ENCODE results near the gene FLYWCH1.

Gene FLYWCH1

GRCh38 chr16:2954656-2955381 lies 43.1 kb downstream of the FLYWCH1 start:
- peak; percentile 54 for DNase-seq

DNA sequence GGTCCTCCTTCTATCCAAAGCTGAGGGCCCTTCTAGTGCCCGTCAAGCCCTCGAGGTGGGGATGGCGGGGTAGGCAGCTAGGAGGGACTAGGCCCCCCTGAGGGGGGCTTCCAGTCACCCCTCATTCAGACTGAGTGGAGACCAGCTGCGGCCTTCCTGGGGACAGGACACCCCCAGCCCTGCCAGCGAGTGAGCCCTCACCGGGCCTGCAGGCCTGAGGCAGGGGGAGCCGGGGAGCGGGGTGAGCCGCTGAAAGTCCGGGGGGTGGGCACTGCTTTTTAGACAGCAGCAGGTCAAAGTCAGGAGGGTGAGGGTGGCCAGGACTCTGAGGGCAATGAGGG lies 43.7 kb downstream of the FLYWCH1 start:
- DNase-seq: peak; percentile 50

DNA sequence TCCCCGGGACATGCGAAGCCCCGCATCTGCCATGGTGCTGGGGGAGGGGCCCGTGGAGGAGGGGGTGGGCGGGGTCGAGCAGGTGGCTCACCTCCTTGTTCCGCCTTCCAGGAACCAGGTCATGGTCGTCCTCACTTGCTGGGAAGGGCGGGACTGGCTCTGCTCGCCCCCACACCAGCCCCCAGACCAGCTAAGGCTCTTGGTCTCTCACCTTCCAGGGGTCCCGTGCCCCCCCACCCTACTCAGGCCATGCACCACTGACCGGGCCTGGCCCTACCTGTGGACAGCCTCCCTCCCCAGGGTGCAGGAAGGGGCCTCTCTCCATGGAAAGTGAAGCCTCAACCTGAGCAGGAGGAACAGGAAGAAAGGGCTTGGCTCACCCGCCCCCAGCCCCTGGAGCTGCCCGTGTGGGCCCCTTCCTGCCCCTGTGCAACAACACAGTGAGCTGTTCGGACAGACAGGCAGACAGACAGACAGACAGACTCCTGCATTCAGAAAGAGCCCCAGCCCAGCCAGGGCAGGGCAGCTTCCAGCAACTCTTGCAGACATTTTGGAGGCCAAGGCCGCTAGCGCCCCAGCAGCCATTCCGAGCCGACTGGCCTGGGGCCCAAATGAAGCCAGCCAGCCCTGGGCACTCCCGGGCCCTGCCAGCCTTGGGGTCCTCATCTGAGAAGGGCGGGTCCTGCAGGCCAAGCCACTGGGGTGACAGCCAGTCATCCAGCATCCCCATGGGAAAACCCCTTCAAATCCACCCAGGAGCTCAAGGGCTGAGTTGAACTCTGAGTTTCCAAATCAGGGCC lies 44.2 kb downstream of the FLYWCH1 start:
- peak; percentile 60 for DNase-seq

DNA sequence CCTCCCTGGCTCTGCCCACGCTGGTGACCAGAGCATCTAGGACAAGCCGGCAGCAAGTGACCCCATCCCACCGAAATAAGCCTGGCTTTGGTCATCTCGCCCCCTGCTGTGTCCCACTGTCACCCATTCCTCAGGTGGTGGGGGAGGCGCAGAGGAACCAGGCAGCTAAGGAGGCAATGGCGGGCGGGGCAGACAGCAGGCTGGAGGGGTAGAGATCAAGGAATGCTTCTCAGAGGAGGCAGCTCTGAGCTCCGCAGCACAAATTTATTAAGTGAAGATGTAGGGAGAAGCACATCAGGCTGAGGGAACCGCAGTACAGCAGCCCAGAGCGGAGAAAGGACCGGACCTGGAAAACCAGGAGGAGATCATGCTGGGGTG lies 44.8 kb downstream of the FLYWCH1 start:
- DNase-seq: peak; percentile 58

GRCh38 chr16:2959206-2959605 lies 47.5 kb downstream of the FLYWCH1 start:
- DNase-seq: no peak

- peak; percentile 49 for DNase-seq
Measured at GRCh38 chr16:2960183-2961010, 48.7 kb downstream of the FLYWCH1 start.

- peak; percentile 65 for DNase-seq
Measured at GRCh38 chr16:2962334-2963073, 50.8 kb downstream of the FLYWCH1 start.

DNA sequence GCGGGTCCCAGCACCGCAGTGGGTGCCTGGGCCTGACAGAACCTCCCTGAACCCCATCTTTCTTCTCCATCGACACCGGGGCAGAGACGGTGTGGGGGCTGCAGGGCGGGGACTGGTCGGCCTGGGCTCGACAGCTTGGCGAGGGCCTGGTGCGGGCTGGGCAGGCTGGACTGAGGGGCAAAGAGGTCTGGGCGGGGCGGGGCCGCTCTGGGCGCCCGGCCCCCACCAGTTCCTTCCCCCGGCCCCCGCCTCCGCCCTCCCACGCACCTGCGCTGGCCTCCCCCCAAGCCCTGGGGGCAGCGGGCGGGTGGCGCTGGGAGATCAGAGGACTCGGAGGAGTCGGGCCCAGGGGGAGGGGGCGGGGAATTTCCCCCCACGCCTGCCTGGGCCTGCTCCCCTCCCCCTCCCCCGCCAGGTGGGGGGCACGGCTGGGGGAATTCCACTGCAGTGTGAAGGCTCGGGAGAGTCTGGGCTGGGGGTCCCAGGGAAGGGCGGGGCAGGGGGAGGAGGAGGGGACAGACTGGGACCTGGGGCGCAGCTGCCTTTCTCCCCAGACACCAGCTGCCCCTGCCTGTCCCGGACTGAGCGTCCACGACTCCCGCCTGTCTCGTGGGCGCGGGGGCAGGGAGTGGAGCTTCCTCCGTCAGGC lies 51.5 kb downstream of the FLYWCH1 start:
- peak; percentile 72 for DNase-seq

GRCh38 chr16:2963723-2964474 lies 52.2 kb downstream of the FLYWCH1 start, which contains the start of gene KREMEN2:
TSS of gene KREMEN2 (plus strand) at chr16:2964275. CDS start at chr16:2964521, 246 bp downstream.
- peak; percentile 78 for DNase-seq

GRCh38 chr16:2964475-2965336 lies 53.0 kb downstream of the FLYWCH1 start:
- peak; percentile 86 for DNase-seq

- DNase-seq: no peak
Measured at GRCh38 chr16:2966043-2966807, 54.5 kb downstream of the FLYWCH1 start.

DNA sequence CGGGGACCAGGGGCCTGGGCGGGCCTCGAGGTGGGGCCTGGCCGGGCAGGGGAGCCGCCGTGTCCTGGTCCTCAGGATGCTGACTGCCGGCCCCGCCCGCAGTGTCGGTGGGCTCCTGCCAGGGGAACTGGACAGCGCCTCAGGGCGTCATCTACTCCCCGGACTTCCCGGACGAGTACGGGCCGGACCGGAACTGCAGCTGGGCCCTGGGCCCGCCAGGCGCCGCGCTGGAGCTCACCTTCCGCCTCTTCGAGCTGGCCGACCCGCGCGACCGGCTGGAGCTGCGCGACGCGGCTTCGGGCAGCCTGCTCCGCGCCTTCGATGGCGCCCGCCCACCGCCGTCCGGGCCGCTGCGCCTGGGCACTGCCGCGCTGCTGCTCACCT lies 55.1 kb downstream of the FLYWCH1 start:
- DNase-seq: no peak

DNA sequence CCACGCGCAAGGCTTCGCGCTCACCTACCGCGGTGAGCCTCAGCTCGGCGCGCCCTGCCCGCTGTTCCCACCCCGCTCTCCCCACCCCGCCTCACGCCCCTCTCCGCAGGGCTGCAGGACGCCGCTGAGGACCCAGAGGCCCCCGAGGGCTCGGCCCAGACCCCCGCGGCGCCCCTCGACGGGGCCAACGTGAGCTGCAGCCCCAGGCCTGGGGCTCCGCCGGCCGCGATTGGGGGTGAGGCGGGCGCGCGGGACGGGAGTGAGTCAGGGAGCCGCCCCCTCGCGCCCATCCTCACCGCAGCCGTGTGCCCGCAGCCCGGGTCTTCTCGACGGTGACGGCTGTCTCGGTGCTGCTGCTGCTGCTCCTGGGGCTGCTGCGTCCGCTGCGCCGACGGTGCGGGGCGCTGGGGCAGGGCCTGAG lies 55.5 kb downstream of the FLYWCH1 start:
- DNase-seq: no peak

DNA sequence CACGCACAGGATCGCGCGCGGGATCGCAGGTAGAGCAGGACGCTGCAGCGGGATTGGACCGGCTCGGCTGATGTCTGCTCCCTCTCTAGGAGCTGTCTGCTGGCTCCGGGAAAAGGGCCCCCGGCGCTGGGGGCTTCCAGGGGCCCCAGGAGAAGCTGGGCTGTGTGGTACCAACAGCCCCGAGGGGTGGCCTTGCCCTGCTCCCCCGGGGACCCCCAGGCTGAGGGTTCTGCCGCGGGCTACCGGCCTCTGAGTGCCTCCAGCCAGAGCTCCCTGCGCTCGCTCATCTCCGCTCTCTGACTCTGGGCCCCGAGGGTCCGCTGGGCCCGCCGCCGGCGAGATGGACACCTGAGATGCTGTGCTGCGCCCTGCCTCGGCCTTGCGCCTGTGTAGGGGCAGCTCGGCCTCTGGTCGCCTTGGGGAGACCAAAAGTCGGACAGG lies 56.0 kb downstream of the FLYWCH1 start:
- no peak for DNase-seq

DNA sequence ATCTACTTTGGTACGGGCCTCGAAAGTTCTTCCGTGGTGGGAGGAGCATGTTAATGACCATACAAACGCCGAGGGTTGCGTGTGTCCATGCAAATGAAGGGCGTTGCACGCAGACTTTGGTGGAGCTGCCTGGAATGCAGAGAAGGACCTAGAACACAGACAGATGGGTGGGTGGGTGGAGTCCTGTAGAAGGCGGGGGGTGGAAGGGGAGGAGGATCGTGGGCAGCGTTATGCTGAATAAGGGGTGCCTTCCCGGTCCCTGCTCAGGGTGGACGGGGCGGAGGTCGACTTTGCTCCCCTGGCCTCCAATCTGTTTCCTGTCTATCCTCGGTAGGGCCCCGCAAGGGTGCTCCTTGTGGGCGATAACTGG lies 56.6 kb downstream of the FLYWCH1 start:
- no peak for DNase-seq

DNA sequence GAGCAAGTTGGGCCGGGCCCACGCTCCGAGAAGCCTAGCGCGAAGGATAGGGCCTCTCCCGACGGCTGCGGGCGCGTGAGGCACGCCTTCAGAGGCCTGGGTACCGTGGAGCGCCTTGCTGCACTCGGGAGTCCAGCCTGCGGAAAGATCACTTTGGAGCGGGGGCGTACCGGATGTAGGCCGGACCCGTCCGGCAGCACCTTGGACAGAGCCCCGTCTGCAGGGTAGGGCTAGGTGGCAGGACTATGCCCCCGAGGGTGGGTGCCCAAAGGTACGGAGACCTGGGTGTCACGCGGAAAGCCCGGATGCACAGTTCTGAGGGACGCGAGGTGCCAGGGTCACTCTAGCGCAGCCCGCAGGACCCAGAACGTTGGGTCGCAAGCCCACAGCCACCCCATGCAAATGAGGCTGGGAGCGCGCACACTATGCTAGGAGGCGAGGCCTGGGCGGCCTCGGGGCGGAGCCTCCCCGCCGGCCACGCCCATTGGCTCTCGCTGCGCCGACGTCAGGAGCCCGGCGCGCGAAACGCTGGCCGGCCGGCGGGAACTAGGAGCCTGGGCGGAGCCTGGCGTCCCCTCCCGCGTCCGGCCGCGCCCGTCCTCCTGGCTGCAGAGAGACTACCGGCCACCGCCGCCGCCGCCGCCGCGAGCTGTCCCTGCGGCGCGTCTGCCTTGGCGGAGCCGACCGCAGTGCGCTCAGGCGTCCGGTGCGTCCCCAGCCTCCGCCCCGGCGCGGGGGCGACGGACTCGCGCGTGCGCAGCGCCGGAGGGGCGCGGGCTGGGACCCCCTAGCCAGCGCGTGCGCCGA lies 57.2 kb downstream of the FLYWCH1 start, which contains the start of gene PAQR4:
TSS of gene PAQR4 (plus strand) at position 611 of the 807 bp plus-strand sequence. CDS start 327 bp downstream, outside the sequence.
- DNase-seq: peak; percentile 92

- peak; percentile 90 for DNase-seq
Measured at GRCh38 chr16:2969545-2970521, 58.1 kb downstream of the FLYWCH1 start.

All from activated effector memory CD4-positive, alpha-beta T cell treated with anti-CD3 and anti-CD28 coated beads, Interleukin-2, amount 50 U/mL, for 16 hours (primary cell).